Measurements from ENCODE around the gene TCF7L2.

The TCF7L2 gene

DNA sequence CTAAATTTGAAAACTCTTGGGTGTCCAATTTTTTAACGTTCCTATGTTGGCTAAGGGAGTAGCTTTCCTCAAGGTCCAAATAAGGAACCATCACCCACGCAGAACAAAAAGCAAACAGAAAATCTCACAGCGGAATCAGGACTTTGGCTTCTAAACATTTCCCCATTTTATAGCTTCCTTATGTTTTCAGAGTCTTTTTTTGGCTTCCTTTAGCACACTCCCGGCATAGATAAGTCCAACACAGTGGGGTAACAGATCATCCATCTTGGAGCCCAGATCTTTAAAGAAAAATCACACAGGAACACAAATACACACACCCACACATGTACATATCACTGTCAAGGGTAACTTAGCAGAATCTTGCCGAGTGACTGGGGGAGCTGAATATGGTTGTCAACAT, 4.2 kb upstream of the TCF7L2 start:
- Histone ChIP-seq H3K4me1 (ENCODE audit: control insufficient read depth in 2 of 2, insufficient read depth in 2 of 2, low read length in 2 of 2) (peaks cover 17 to 36% of the 10 kb centered on the region in 2 donors), H3K9me3 (ENCODE audit: control insufficient read depth in 2 of 2, low read length in 2 of 2) (no peaks in the 10 kb centered on the region), H3K36me3 (ENCODE audit: control insufficient read depth in 2 of 2, insufficient read depth in 2 of 2, low read length in 2 of 2) (no peaks in the 10 kb centered on the region), H3K27me3 (ENCODE audit: control insufficient read depth in 2 of 2, insufficient read depth in 2 of 2, low read length in 2 of 2) (no peaks in the 10 kb centered on the region), H3K27ac (ENCODE audit: low read depth in 2 of 2, low read length in 2 of 2) (peak overlapping the region; percentile 54 to 72), H3K4me3 (ENCODE audit: low read length in 2 of 2) (peak overlapping the region; percentile 11 to 42), H3K9ac (ENCODE audit: low read depth in 1 of 2, low read length in 2 of 2) (peak overlapping the region in 1 of 2 donors; percentile 19)

GRCh38 chr10:112946649-112947048, 3.4 kb upstream of the TCF7L2 start:
- no peaks in the 10 kb centered on the region for H3K27me3 ChIP-seq (ENCODE audit: control insufficient read depth in 2 of 2, insufficient read depth in 2 of 2, low read length in 2 of 2)
- H3K9me3 ChIP-seq (ENCODE audit: control insufficient read depth in 2 of 2, low read length in 2 of 2): no peaks in the 10 kb centered on the region
- H3K36me3 ChIP-seq (ENCODE audit: control insufficient read depth in 2 of 2, insufficient read depth in 2 of 2, low read length in 2 of 2): no peaks in the 10 kb centered on the region
- H3K4me3 ChIP-seq (ENCODE audit: low read length in 2 of 2): peak overlapping the region in 1 of 2 donors; percentile 42
- H3K4me1 ChIP-seq (ENCODE audit: control insufficient read depth in 2 of 2, insufficient read depth in 2 of 2, low read length in 2 of 2): peaks cover 17 to 36% of the 10 kb centered on the region in 2 donors
- H3K27ac ChIP-seq (ENCODE audit: low read depth in 2 of 2, low read length in 2 of 2): peak overlapping the region; percentile 54 to 72
- no peak overlapping the region for H3K9ac ChIP-seq (ENCODE audit: low read depth in 1 of 2, low read length in 2 of 2)

- Histone ChIP-seq H3K27ac (ENCODE audit: low read depth in 2 of 2, low read length in 2 of 2) (peak overlapping the region; percentile 92 to 94), H3K4me3 (ENCODE audit: low read length in 2 of 2) (peak overlapping the region in 1 of 2 donors; percentile 78), H3K4me1 (ENCODE audit: control insufficient read depth in 2 of 2, insufficient read depth in 2 of 2, low read length in 2 of 2) (peaks cover 22 to 36% of the 10 kb centered on the region in 2 donors), H3K9ac (ENCODE audit: low read depth in 1 of 2, low read length in 2 of 2) (peak overlapping the region; percentile 78 to 86), H3K9me3 (ENCODE audit: control insufficient read depth in 2 of 2, low read length in 2 of 2) (no peaks in the 10 kb centered on the region), H3K36me3 (ENCODE audit: control insufficient read depth in 2 of 2, insufficient read depth in 2 of 2, low read length in 2 of 2) (no peaks in the 10 kb centered on the region), H3K27me3 (ENCODE audit: control insufficient read depth in 2 of 2, insufficient read depth in 2 of 2, low read length in 2 of 2) (no peaks in the 10 kb centered on the region)
These were observed 1.9 kb upstream of the TCF7L2 start for GRCh38 chr10:112948196-112948595.

DNA sequence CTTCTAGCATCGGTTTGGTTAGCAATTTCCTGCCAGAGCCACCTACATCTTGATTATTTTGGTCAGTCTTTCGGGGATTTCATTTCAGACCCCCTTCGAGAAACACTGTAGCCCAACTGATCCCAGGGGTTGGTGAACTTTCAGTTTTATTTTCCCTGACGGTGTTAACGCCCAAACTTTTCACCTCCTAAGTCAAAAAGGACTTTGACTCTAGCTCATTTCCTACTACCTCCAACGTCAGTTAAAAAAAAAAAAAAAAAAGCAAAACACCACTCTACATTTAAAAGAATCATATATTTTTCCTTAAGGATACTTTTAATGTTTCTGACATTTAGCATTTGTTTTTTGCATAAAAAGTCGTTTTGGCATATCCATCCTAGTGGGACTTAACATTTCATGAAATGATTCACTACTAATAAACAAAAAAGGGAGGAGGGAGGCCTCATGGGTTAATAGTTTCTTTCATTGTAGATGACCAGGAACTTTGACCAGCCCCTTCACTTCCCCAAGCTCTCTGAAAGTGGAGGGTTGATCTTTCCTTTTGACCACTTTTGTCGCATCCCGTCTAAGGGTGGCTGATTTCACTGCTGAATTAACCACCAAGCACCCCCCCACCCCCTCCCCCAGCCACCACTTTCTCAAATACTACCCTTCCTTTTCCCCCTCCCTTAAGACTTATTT, 764 bp upstream of the TCF7L2 start:
- Histone ChIP-seq H3K36me3 (ENCODE audit: control insufficient read depth in 2 of 2, insufficient read depth in 2 of 2, low read length in 2 of 2) (no peaks in the 10 kb centered on the region), H3K9ac (ENCODE audit: low read depth in 1 of 2, low read length in 2 of 2) (peak overlapping the region; percentile 78 to 86), H3K27ac (ENCODE audit: low read depth in 2 of 2, low read length in 2 of 2) (peak overlapping the region; percentile 92 to 94), H3K9me3 (ENCODE audit: control insufficient read depth in 2 of 2, low read length in 2 of 2) (no peaks in the 10 kb centered on the region), H3K4me3 (ENCODE audit: low read length in 2 of 2) (peak overlapping the region; percentile 73 to 78), H3K27me3 (ENCODE audit: control insufficient read depth in 2 of 2, insufficient read depth in 2 of 2, low read length in 2 of 2) (no peaks in the 10 kb centered on the region), H3K4me1 (ENCODE audit: control insufficient read depth in 2 of 2, insufficient read depth in 2 of 2, low read length in 2 of 2) (peaks cover 22 to 43% of the 10 kb centered on the region in 2 donors)

GRCh38 chr10:112950714-112951358, 789 bp downstream of the TCF7L2 start:
- Histone ChIP-seq H3K4me3 (ENCODE audit: low read length in 2 of 2) (peak overlapping the region; percentile 90 to 93), H3K36me3 (ENCODE audit: control insufficient read depth in 2 of 2, insufficient read depth in 2 of 2, low read length in 2 of 2) (no peaks in the 10 kb centered on the region), H3K27me3 (ENCODE audit: control insufficient read depth in 2 of 2, insufficient read depth in 2 of 2, low read length in 2 of 2) (no peaks in the 10 kb centered on the region), H3K4me1 (ENCODE audit: control insufficient read depth in 2 of 2, insufficient read depth in 2 of 2, low read length in 2 of 2) (peaks cover 28 to 46% of the 10 kb centered on the region in 2 donors), H3K27ac (ENCODE audit: low read depth in 2 of 2, low read length in 2 of 2) (peak overlapping the region; percentile 93 to 94), H3K9me3 (ENCODE audit: control insufficient read depth in 2 of 2, low read length in 2 of 2) (no peaks in the 10 kb centered on the region), H3K9ac (ENCODE audit: low read depth in 1 of 2, low read length in 2 of 2) (peak overlapping the region; percentile 83 to 86)

GRCh38 chr10:112951359-112952281, 1.6 kb downstream of the TCF7L2 start:
- H3K4me1 ChIP-seq (ENCODE audit: control insufficient read depth in 2 of 2, insufficient read depth in 2 of 2, low read length in 2 of 2): peaks cover 20 to 44% of the 10 kb centered on the region in 2 donors
- H3K4me3 ChIP-seq (ENCODE audit: low read length in 2 of 2): peak overlapping the region; percentile 90 to 93
- no peaks in the 10 kb centered on the region for H3K27me3 ChIP-seq (ENCODE audit: control insufficient read depth in 2 of 2, insufficient read depth in 2 of 2, low read length in 2 of 2)
- H3K9me3 ChIP-seq (ENCODE audit: control insufficient read depth in 2 of 2, low read length in 2 of 2): no peaks in the 10 kb centered on the region
- H3K9ac ChIP-seq (ENCODE audit: low read depth in 1 of 2, low read length in 2 of 2): peak overlapping the region; percentile 95 to 97
- H3K36me3 ChIP-seq (ENCODE audit: control insufficient read depth in 2 of 2, insufficient read depth in 2 of 2, low read length in 2 of 2): no peaks in the 10 kb centered on the region
- H3K27ac ChIP-seq (ENCODE audit: low read depth in 2 of 2, low read length in 2 of 2): peak overlapping the region; percentile 93 to 95

GRCh38 chr10:112952282-112953173, 2.5 kb downstream of the TCF7L2 start:
- Histone ChIP-seq H3K4me3 (ENCODE audit: low read length in 2 of 2) (peak overlapping the region; percentile 90 to 93), H3K27ac (ENCODE audit: low read depth in 2 of 2, low read length in 2 of 2) (peak overlapping the region; percentile 93 to 95), H3K36me3 (ENCODE audit: control insufficient read depth in 2 of 2, insufficient read depth in 2 of 2, low read length in 2 of 2) (no peaks in the 10 kb centered on the region), H3K27me3 (ENCODE audit: control insufficient read depth in 2 of 2, insufficient read depth in 2 of 2, low read length in 2 of 2) (no peaks in the 10 kb centered on the region), H3K9me3 (ENCODE audit: control insufficient read depth in 2 of 2, low read length in 2 of 2) (no peaks in the 10 kb centered on the region), H3K9ac (ENCODE audit: low read depth in 1 of 2, low read length in 2 of 2) (peak overlapping the region; percentile 95 to 97), H3K4me1 (ENCODE audit: control insufficient read depth in 2 of 2, insufficient read depth in 2 of 2, low read length in 2 of 2) (peaks cover 22 to 50% of the 10 kb centered on the region in 2 donors)

DNA sequence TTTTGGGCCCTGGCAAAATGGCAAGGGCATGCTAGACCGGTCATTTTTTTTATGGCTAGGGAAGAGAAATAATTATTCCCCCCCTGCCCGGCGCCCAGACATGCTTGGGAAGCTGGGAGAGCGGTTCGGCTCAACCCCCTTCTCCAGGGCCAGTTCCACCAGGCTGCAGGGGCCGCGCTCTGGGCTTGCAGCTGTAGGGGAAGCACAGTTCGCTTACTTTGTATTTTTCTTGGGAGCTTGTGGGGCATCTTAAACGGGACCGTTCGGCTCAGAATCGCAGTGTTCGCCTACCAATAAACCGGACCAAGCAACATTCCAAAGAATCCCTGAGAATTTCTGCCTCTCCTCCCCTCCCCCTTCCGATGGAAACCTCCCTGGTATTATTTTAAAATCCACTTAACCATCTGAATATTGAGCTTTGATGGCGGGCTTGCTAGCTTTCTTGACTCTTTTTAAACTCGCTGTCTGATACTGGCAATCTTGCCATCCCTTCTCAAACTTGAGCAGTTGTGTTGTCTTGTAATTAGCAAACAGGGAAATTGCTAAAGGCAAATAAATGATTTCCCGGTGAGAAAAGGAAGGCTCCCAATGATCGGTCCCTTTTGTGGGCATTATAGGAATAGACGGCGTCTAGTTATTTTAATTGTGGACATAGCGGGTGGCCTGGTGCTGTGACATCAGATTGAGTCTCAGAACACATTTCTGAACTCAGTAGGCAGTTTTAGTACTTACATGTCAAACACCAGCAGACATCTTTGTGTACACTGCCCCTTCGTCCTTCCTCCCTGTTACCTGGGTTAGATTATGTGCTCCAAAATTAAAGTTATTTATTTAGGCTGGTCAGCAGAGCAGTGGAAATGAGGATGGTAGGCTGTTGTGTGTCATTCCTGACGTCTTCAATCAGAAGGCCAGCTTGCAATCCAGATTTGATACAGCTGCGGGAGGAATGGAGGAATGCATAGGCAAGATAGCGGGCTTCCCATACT, 3.4 kb downstream of the TCF7L2 start:
- peak overlapping the region; percentile 90 to 93 for H3K4me3 ChIP-seq (ENCODE audit: low read length in 2 of 2)
- no peaks in the 10 kb centered on the region for H3K9me3 ChIP-seq (ENCODE audit: control insufficient read depth in 2 of 2, low read length in 2 of 2)
- H3K27me3 ChIP-seq (ENCODE audit: control insufficient read depth in 2 of 2, insufficient read depth in 2 of 2, low read length in 2 of 2): no peaks in the 10 kb centered on the region
- H3K27ac ChIP-seq (ENCODE audit: low read depth in 2 of 2, low read length in 2 of 2): peak overlapping the region; percentile 93 to 95
- no peaks in the 10 kb centered on the region for H3K36me3 ChIP-seq (ENCODE audit: control insufficient read depth in 2 of 2, insufficient read depth in 2 of 2, low read length in 2 of 2)
- H3K4me1 ChIP-seq (ENCODE audit: control insufficient read depth in 2 of 2, insufficient read depth in 2 of 2, low read length in 2 of 2): peaks cover 22 to 47% of the 10 kb centered on the region in 2 donors
- peak overlapping the region; percentile 80 to 97 for H3K9ac ChIP-seq (ENCODE audit: low read depth in 1 of 2, low read length in 2 of 2)
